HT-29 (cell line): ENCODE data around the gene PAIP2. TPM values are rescaled to one million over a fixed set of nuclear protein-coding genes. Genes with fewer than 3 reads are reported as not detected.
"Not testable (repeated sequence)": the region's sequence is repeated elsewhere in the genome, so short reads cannot be mapped to it uniquely, and the experiment has no call there.

Experiments used
- DNase-seq: peaks from one replicate; pipeline ENCODE4 v3.0.0-alpha.2; 2015; ENCODE audit warnings: low spot score
- total RNA-seq: library from RNA; depleted of rRNA; stranded (reverse); fragments of >200 nt; shearing (Covaris generic); gene quantifications from 2 replicates; pipeline ENCODE4 v1.2.3, GENCODE V29; 2014

The PAIP2 gene
- total RNA-seq, 1 experiment from 2014 or later, result 29.4 TPM

DNA sequence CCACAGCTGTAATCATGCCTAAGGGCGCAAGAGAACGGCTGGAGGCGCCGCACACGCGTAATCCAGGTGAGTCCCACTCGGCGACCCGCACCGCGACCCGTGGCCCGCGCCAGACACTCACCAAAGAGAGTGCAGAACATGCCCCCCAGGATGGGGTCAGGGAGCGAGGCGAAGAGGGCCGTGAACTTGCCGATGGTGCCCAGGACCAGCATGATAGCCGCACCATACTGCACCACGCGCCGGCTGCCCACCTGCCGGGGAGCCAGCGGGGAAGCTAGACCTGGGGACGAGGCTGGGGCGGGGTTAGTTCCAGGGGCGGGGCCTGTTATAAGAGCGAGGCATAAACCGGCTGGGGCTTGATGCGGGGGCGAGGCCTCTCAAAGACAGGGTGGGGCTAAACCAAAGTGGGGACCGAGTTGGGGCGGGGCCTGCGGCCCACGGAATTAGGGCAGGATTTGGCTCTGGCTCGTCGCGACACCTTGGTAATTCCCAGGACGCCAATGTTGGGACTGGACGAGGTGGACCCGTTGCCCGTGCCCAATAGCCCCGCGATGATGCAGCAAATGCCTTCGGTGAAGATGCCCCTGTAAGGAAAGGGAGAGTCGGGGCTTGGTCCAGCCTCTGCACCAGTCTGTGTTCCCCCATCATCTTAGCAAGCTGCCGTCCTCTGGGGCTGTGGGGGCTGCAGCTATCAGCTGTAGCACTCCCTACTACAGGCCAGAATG is 36.6 kb downstream of the PAIP2 start:
- DNase-seq, result no peak

- peak; percentile 77 for DNase-seq
Observed at GRCh38 chr5:139378941-139379361, 37.3 kb downstream of the PAIP2 start.

GRCh38 chr5:139379626-139380449 is 38.2 kb downstream of the PAIP2 start:
- DNase-seq, result no peak

GRCh38 chr5:139381837-139382761 is 40.4 kb downstream of the PAIP2 start:
- DNase-seq, result no peak

DNA sequence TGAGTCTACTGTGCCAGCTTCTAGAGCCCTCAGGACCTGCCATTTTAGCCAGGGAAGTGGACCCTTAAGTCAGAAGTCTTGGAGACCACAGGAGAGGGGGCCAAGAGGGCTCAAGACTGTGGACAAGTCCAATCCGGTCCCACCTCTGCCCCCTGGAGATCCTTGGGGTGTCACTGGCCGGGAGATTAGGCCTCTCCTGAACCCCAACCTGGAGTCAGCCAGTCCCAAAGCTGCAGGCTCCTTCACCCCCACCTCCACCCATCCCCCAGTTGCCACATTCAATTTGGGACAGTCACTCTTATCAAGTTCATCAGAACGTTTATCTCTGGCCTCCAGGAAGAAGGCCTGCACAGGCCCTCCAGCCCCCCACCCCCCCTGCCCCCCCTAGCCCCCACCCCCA is 41.2 kb downstream of the PAIP2 start:
- no peak for DNase-seq

DNA sequence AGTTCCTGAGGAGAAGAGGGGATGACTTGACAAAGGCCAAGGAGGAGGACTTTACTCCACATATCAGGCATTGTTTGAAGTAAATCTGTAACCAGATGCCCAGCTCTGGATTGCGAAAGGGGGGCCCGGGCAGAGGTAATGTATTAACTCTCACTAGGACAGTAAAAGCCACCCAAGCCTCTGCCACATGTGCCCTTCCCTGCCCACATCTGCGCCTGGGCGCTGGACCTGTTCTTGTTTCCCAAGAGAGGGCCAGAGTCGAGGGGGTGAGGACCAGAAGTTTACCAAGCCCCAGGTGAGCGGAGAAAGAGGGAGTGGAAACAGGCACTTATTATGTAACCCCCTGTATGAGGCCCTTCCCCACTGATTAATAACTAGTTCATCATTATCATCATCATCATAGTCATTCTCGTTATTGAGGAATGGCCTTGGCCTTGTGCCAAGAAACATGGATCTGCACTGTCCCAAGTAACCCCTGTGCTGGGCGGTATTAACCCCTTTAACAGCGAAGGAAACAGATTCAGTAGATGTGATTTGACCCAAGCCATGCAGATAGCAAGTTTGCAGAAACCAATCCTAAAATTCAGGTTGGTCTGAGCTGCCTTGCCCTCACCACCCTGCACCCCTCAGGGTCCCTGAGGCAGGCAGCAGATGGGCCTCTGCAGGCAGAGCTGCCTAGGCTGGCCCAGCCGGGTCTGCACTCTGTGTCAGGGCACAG is 41.8 kb downstream of the PAIP2 start, which contains the start of gene SLC23A1:
Gene SLC23A1, minus strand, starts transcription at position 23 of the 718 bp plus-strand sequence. CDS start 44 bp downstream, outside the sequence.
- DNase-seq, result peak; percentile 61

- no peak for DNase-seq
Observed at GRCh38 chr5:139383993-139384590, 42.4 kb downstream of the PAIP2 start.

- DNase-seq, result no peak
Observed at GRCh38 chr5:139384591-139385051, 43.0 kb downstream of the PAIP2 start.

GRCh38 chr5:139385061-139386049 is 43.7 kb downstream of the PAIP2 start:
- DNase-seq, result peak; percentile 50

DNA sequence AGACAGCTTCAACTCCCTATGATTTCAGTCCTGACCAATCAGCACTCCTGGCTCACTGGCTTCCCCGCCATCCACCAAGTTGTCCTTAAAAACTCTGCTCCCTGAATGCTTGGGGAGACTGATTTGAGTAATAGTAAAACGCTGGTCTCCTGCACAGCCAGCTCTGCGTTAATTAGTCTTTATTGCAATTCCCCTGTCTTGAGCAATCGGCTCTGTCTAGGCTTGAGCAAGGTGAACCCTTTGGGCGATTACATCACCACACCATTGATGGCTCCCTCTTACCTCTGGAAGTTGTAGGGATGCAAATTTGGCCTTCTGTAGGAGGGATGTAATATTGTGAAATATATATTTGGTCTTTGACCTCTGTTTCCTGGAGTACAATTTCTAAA is 44.4 kb downstream of the PAIP2 start:
- no peak for DNase-seq

- DNase-seq, result not testable (repeated sequence)
Observed at GRCh38 chr5:139386956-139387355, 45.3 kb downstream of the PAIP2 start.

- no peak for DNase-seq
Observed at GRCh38 chr5:139387611-139388197, 46.0 kb downstream of the PAIP2 start.

GRCh38 chr5:139388198-139388821 is 46.7 kb downstream of the PAIP2 start:
- peak; percentile 75 for DNase-seq

- no peak for DNase-seq
Observed at GRCh38 chr5:139389701-139390638, 48.3 kb downstream of the PAIP2 start, which contains the start of gene MZB1. MZB1 (minus strand) TSS chr5:139389913; CDS start chr5:139389856, 57 bp downstream.

- no peak for DNase-seq
Observed at GRCh38 chr5:139390639-139391569, 49.2 kb downstream of the PAIP2 start.
